HepG2 (cell line): ENCODE data around the gene HCK. TPM values are rescaled to one million over a fixed set of nuclear protein-coding genes. Genes with fewer than 3 reads are reported as not detected.

Experiments used
- ATM ChIP-seq: fragments of 450-650 bp; IDR thresholded peaks from 2 replicates; pipeline ENCODE4 v1.7.1; 2017; ENCODE audit warnings: mild to moderate bottlenecking, borderline replicate concordance
- ETS1 ChIP-seq: sonication (generic); formaldehyde crosslinking; IDR thresholded peaks from 2 replicates; pipeline ENCODE4 v1.4.0; 2020; ENCODE audit warnings: missing genetic modification reagents
- FOXM1 ChIP-seq: sonication (generic); formaldehyde crosslinking; IDR thresholded peaks from 2 replicates; pipeline ENCODE4 v1.5.0; 2020; ENCODE audit warnings: missing genetic modification reagents
- GMEB2 ChIP-seq: IDR thresholded peaks from 2 replicates; pipeline ENCODE4 v1.6.1; 2016; ENCODE audit warnings: missing biosample characterization, missing genetic modification reagents, low read depth
- MIXL1 ChIP-seq: IDR thresholded peaks from 2 replicates; pipeline ENCODE4 v1.6.1; 2016
- MYNN ChIP-seq: sonication (generic); formaldehyde crosslinking; IDR thresholded peaks from 2 replicates; pipeline ENCODE4 v1.4.0; 2020; ENCODE audit warnings: mild to moderate bottlenecking, low read depth, missing genetic modification reagents
- MYPOP ChIP-seq: sonication (generic); formaldehyde crosslinking; IDR thresholded peaks from 2 replicates; pipeline ENCODE4 v1.8.1; 2023; ENCODE audit warnings: mild to moderate bottlenecking, moderate library complexity, missing genetic modification reagents
- NFATC3 ChIP-seq: sonication (generic); formaldehyde crosslinking; IDR thresholded peaks from 2 replicates; pipeline ENCODE4 v1.5.1; 2020; ENCODE audit warnings: mild to moderate bottlenecking, missing genetic modification reagents
- ZFY ChIP-seq: sonication (generic); formaldehyde crosslinking; IDR thresholded peaks from 2 replicates; pipeline ENCODE4 v1.4.0; 2020; ENCODE audit warnings: missing genetic modification reagents
- ZGPAT ChIP-seq: IDR thresholded peaks from 2 replicates; pipeline ENCODE4 v1.6.1; 2016; ENCODE audit warnings: mild to moderate bottlenecking
- ZHX1 ChIP-seq: sonication (generic); formaldehyde crosslinking; IDR thresholded peaks from 2 replicates; pipeline ENCODE4 v1.8.1; 2022; ENCODE audit warnings: low read depth, mild to moderate bottlenecking, missing genetic modification reagents
- ZNF276 ChIP-seq: sonication (generic); formaldehyde crosslinking; IDR thresholded peaks from 2 replicates; pipeline ENCODE4 v1.4.0; 2020; ENCODE audit warnings: mild to moderate bottlenecking, low read depth, missing genetic modification reagents
- ZNF543 ChIP-seq: sonication (generic); formaldehyde crosslinking; IDR thresholded peaks from 2 replicates; pipeline ENCODE4 v1.4.0; 2020; ENCODE audit warnings: mild to moderate bottlenecking, missing genetic modification reagents
- ZNF563 ChIP-seq: sonication (generic); formaldehyde crosslinking; IDR thresholded peaks from 2 replicates; pipeline ENCODE4 v1.8.0; 2022; ENCODE audit warnings: mild to moderate bottlenecking, moderate library complexity, missing genetic modification reagents
- ZNF670 ChIP-seq: sonication (generic); formaldehyde crosslinking; IDR thresholded peaks from 2 replicates; pipeline ENCODE4 v1.8.0; 2022; ENCODE audit warnings: mild to moderate bottlenecking, missing genetic modification reagents, borderline replicate concordance
- ZNF839 ChIP-seq: sonication (generic); formaldehyde crosslinking; IDR thresholded peaks from 2 replicates; pipeline ENCODE4 v1.4.0; 2020; ENCODE audit warnings: missing genetic modification reagents, mild to moderate bottlenecking, borderline replicate concordance
- polyA plus RNA-seq, 8 experiments: library from polyadenylated mRNA; depleted of rRNA in 3 of 8; stranded (reverse) in 7 of 8; unstranded in 1 of 8; fragments of >200 nt; fragmentation: Illumina TruSeq in 4 of 8; extraction: Trizol in 4 of 8; gene quantifications; 2 replicates each; pipeline versions ENCODE4 v1.2.1 to v1.2.3, GENCODE V29; 2011 to 2016; ENCODE audit warnings: low read depth in 4 of 8, missing spikeins in 1 of 8, mixed read lengths in 1 of 8; ENCODE audit not compliant: insufficient read depth in 1 of 8
- total RNA-seq, 5 experiments: library from RNA; depleted of rRNA; stranded (reverse); fragments of >200 nt; fragmentation: Illumina TruSeq; extraction: Trizol; gene quantifications; 2 replicates each; pipeline ENCODE4 v1.2.3, GENCODE V29; 2016; ENCODE audit warnings: low read depth in 1 of 5

Gene HCK
- total and polyA plus RNA-seq, 2 of the 13 experiments (the other 11 are each of a cell fraction or from before 2014, with no cell fraction given), result 0.04 TPM; not detected in 1

GRCh38 chr20:32031007-32031958, 20.8 kb upstream of the HCK start (continued):
- no peak for TF ChIP-seq GMEB2 (CRISPR knock-in tag)
- TF ChIP-seq ETS1, result no peak
- TF ChIP-seq MIXL1 (CRISPR knock-in tag), result no peak
- peak; percentile 87 for TF ChIP-seq ZNF543 (CRISPR knock-in tag)
- no peak for TF ChIP-seq ATM
- no peak for TF ChIP-seq ZNF670 (CRISPR knock-in tag)
- TF ChIP-seq ZGPAT, result peak; percentile 55; the same call in 1 of the 2 replicates
- peak; percentile 78 for TF ChIP-seq ZFY (CRISPR knock-in tag)
- TF ChIP-seq ZNF563 (CRISPR knock-in tag), result 0 out of 2 replicates have a peak, but pooled peaks have one; percentile 34
- TF ChIP-seq FOXM1 (CRISPR knock-in tag), result no peak
- 0 out of 2 replicates have a peak, but pooled peaks have one; percentile 40 for TF ChIP-seq MYPOP
- no peak for TF ChIP-seq MYNN (CRISPR knock-in tag)
- no peak for TF ChIP-seq ZNF276 (CRISPR knock-in tag)
- no peak for TF ChIP-seq ZNF839 (CRISPR knock-in tag)
- no peak for TF ChIP-seq ZHX1 (CRISPR knock-in tag)
- TF ChIP-seq NFATC3 (CRISPR knock-in tag), result 0 out of 2 replicates have a peak, but pooled peaks have one; percentile 35
